ENCODE data around the gene ADAMTS13.

DNA sequence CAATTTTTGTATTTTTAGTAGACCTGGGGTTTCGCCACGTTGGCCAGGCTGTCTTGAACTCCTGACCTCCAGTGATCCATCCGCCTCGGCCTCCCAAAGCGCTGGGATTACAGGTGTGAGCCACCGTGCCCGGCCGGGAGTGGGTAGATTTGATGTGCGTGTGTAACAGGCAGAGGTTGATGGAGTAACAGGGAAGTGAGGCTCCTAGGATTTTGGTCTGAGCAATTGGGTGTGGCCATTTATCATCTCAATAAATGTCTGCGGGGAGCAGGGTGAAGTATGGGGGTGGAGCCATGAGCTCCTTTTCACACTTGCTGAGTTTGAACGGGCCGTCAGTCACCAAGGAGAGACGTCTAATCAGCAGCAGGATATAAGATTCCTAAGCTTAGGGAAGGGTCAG is 3.2 kb upstream of the ADAMTS13 start:
- TF ChIP-seq SP1 (IDR thresholded peaks at IDR 0.05) (no peak), REST (IDR thresholded peaks at IDR 0.05) (no peak), RAD21 (IDR thresholded peaks at IDR 0.05) (no peak)
- TF ChIP-seq, protein P1, sequence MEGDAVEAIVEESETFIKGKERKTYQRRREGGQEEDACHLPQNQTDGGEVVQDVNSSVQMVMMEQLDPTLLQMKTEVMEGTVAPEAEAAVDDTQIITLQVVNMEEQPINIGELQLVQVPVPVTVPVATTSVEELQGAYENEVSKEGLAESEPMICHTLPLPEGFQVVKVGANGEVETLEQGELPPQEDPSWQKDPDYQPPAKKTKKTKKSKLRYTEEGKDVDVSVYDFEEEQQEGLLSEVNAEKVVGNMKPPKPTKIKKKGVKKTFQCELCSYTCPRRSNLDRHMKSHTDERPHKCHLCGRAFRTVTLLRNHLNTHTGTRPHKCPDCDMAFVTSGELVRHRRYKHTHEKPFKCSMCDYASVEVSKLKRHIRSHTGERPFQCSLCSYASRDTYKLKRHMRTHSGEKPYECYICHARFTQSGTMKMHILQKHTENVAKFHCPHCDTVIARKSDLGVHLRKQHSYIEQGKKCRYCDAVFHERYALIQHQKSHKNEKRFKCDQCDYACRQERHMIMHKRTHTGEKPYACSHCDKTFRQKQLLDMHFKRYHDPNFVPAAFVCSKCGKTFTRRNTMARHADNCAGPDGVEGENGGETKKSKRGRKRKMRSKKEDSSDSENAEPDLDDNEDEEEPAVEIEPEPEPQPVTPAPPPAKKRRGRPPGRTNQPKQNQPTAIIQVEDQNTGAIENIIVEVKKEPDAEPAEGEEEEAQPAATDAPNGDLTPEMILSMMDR (IDR thresholded peaks at IDR 0.05; ENCODE audit: low read depth, low read length, missing input control): no peak

Data from liver (tissue), 3 donors.